GM10248 (cell line): ENCODE results near the gene HAGHL.
"Not testable (repeated sequence)": the region's sequence is repeated elsewhere in the genome, so short reads cannot be mapped to it uniquely, and the experiment has no call there.

Experiments used
- CTCF ChIA-PET: fragments of 300-600 bp; sonication (Branson Sonifier 250); formaldehyde crosslinking; extraction: SDS; loops from one replicate; lab custom pipeline; 2021; ENCODE audit warnings: antibody characterized with exemption; lab: Yijun Ruan, JAX
- POLR2A ChIA-PET: fragments of 350-650 bp; sonication (Branson Sonifier 250); formaldehyde crosslinking; extraction: SDS; loops from one replicate; lab custom pipeline; 2020; ENCODE audit warnings: antibody characterized with exemption; lab: Yijun Ruan, JAX
- DNase-seq: peaks from one replicate; pipeline ENCODE4 v3.0.0; 2012; ENCODE audit errors: extremely low spot score
- TF ChIP-seq, protein P1 (sequence below): IDR thresholded peaks from 2 replicates; pipeline ENCODE4 v1.5.1; 2012; ENCODE audit warnings: mild to moderate bottlenecking, low read depth; ENCODE audit errors: extremely low read depth, missing control alignments, control extremely low read depth

HAGHL gene

DNA sequence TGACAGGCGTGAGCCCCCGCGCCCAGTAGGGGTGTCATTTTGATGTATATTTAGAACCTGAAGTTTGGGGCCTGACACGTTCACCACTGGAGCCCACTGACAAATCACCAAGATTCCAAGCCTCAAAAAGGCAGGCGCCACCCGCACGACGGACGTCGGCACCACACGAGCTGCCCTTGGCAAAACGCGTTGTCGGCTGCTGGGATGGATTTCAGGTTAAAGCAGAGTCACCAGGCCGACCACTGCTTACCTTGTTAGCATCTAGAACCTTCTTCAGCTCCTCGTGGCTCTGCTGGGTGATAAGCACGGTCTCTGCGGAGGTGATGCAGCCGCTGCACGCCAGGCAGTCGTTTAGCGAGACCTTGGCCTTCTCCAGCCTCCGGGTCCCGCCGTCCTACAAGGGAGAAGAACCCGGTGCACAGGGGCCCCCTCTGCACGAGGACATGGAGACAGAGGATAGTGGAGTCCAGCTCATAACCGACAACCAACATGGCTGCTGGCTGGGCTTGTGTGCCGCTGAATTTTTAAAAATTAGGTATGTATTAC lies 10.1 kb downstream of the HAGHL start:
- ChIA-PET POLR2A (interaction anchor here (1.5 kb wide), 1 partner anchor 10 kb away, joined by 5 read pairs; the partner anchor contains the start of genes CCDC78 and HAGHL), CTCF (interaction anchor here (1.9 to 5.2 kb wide), 5 partner anchors 13 to 48 kb away, joined by 7 to 31 read pairs (median 9); partner anchors contain the start of genes ANTKMT and METRN)
- no peak for DNase-seq
- TF ChIP-seq, protein P1, sequence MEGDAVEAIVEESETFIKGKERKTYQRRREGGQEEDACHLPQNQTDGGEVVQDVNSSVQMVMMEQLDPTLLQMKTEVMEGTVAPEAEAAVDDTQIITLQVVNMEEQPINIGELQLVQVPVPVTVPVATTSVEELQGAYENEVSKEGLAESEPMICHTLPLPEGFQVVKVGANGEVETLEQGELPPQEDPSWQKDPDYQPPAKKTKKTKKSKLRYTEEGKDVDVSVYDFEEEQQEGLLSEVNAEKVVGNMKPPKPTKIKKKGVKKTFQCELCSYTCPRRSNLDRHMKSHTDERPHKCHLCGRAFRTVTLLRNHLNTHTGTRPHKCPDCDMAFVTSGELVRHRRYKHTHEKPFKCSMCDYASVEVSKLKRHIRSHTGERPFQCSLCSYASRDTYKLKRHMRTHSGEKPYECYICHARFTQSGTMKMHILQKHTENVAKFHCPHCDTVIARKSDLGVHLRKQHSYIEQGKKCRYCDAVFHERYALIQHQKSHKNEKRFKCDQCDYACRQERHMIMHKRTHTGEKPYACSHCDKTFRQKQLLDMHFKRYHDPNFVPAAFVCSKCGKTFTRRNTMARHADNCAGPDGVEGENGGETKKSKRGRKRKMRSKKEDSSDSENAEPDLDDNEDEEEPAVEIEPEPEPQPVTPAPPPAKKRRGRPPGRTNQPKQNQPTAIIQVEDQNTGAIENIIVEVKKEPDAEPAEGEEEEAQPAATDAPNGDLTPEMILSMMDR, result no peak

DNA sequence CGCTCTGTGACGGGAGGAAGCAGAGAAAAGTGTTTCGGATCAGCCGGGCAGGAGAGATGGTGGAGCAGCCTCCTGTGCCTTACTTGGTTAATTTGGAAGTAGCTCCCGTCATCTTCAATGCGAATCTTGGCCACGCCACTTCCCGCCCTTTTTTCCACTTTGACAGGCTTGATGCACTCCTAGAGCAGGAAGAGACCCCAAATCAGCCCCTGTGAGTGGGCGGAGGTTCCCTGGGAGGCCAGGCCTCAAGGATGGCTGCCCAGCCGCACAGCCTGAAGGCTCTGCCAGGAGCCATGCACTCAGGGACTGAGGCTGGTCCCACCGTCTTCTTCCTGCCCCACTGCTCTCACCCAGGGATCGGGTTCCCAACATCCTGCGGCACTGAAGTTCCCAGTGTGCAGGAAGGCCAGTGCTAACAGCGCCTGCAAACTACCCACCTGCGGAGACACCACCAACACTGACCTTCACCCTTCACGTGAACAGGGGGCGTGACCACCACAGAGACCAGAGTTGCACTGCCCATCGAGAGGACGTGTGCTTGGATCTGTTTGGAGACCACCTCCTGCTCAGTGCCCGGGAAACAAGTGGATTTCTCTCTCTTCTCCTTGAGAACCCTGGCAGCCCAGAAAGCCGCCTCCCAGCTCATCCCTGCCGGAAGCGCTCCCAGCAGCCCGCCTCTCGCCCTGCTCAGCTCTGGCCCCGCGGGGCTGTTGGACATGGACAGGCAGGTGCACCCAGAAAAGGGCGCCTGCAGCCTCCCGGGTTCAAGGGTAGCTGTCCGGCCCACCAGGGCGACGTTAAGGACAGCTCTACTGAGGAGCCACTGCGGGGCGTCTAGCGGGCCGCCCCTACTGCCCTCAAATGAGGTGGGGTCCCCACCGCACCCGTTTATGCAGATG lies 12.9 kb downstream of the HAGHL start:
- DNase-seq, result no peak
- TF ChIP-seq, protein P1, result no peak
- CTCF ChIA-PET, result interaction anchor here (0.7 to 5.0 kb wide), 12 partner anchors 8 to 64 kb away, joined by 3 to 15 read pairs (median 6); partner anchors contain the start of genes CHTF18, METRN and RPUSD1
- POLR2A ChIA-PET, result no interaction called here

DNA sequence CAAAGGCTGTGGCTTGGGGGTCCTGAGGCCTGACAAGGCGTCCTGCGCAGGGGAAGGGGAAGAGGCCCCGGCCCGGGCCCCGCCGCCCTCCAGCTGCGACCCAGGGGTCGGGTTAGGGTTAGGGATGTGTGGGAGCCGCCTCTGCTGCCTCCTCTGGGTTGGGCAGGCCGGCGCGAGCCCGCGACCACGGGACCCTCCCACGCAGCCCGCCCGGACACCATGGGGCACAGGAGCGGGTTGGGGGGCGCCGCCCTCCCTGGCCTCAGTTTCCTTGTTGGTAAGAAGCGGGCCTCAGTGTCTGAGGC lies 13.5 kb downstream of the HAGHL start:
- no peak for DNase-seq
- CTCF ChIA-PET, result interaction anchor here (0.7 to 5.0 kb wide), 12 partner anchors 9 to 64 kb away, joined by 3 to 15 read pairs (median 6); partner anchors contain the start of genes CHTF18, METRN and RPUSD1
- POLR2A ChIA-PET, result no interaction called here
- TF ChIP-seq, protein P1, result no peak

DNA sequence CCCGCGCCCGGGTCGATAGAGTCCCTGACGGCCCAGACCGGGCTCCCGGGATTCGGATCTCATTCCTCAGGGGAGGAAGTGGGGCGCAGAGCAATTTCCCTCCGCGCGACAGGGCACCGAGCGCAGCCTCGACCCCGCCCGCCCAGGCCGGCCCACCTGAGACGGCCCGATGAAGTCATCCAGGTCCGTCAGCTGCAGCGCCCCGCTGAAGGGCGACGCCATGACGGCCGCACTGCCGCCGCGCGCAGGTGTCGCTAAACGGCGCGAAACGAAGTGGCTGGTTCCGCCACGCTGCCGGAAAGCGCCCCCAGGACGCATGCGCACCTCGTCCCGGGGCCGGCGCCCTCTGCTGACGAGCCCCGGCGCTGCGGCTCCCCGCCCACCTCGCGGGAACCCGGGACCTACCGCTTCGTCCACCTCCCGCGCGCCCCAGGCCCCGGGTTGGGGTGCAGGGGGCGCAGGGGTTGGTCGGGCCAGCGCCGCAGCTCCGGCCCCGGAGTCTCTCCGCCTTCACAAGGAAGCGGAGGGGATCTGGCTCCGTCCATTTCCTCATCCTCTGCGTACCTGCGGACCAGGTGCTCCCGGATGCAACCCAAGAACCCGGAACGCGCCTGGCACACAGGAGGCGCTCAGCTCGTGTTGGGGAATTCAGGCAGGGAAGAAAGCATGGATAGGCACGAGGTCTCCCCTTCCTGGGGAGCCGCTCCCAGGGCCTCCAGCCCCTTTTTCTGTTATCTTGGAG lies 14.0 kb downstream of the HAGHL start, which contains the start of gene CIAO3:
Gene CIAO3, minus strand, starts transcription at position 234 of the 742 bp plus-strand sequence. Its CDS starts 12 bp downstream, at position 222.
- peak; percentile 95 for DNase-seq
- TF ChIP-seq, protein P1, result peak; percentile 96
- POLR2A ChIA-PET, result interaction anchor here (0.7 kb wide), 1 partner anchor 1413 kb away, joined by 3 read pairs; no protein-coding TSS in a partner anchor
- CTCF ChIA-PET, result interaction anchor here (0.7 to 5.0 kb wide), 14 partner anchors 9 to 63 kb away, joined by 3 to 15 read pairs (median 6); partner anchors contain the start of genes CHTF18, METRN and RPUSD1

DNA sequence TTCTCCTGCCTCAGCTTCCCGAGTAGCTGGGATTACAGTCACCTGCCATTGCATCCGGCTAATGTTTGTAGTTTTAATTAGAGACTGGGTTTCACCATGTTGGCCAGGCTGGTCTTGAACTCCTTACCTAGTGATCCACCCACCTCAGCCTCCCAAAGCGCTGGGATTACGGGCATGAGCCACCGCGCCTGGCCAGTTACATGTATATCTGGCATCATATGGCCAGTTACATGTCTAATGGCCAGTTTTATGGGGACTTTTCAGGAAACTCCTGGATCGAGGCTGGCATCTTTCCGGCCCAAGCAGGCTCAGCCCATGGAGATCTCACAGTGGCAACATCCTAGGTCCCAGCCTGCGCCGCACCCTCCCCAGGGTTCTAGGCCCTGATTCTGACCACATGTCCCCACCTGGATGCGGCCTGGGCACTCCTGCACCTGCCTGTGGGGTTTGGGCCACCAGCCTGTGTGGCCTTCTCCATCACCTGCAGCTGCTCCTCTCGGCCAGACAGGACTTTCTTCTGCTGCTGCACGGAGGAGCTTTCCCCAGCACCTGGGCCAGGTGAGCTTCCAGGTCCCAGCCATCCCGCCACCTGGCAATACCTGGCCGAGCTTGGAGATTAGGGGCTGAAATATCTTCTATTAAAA lies 15.2 kb downstream of the HAGHL start:
- DNase-seq, result no peak
- CTCF ChIA-PET, result interaction anchor here (0.8 to 5.0 kb wide), 5 partner anchors 12 to 43 kb away, joined by 3 to 15 read pairs (median 6); no protein-coding TSS in a partner anchor
- POLR2A ChIA-PET, result interaction anchor here (0.7 kb wide), 1 partner anchor 314 kb away, joined by 5 read pairs; no protein-coding TSS in a partner anchor
- TF ChIP-seq, protein P1, result no peak

DNA sequence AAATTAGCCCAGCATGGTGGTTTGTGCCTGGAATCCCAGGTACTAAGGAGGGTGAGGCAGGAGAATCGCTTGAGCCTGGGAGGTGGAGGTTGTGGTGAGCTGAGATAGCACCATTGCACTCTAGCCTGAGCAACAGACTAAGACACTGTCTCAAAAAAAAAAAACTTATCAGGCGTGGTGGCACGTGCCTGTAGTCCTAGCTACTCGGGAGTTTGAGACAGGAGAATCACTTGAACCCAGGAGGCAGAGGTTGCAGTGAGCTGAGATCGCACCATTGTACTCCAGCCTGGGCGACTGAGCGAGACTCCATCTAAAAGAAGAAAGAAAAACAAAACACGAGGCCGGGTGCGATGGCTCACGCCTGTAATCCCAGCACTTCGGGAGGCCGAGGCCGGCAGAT lies 16.0 kb downstream of the HAGHL start:
- CTCF ChIA-PET, result interaction anchor here (1.0 to 5.0 kb wide), 5 partner anchors 13 to 42 kb away, joined by 4 to 15 read pairs (median 6); partner anchors contain the start of gene ANTKMT
- POLR2A ChIA-PET, DNase-seq: not testable (repeated sequence)
